Frontal cortex (tissue), 4 donors: Measurements from ENCODE around the gene HYAL3. TPM values are rescaled to one million over a fixed set of nuclear protein-coding genes. Genes with fewer than 3 reads are reported as not detected.
"Not testable (repeated sequence)": the region's sequence is repeated elsewhere in the genome, so short reads cannot be mapped to it uniquely, and the experiment has no call there.

ENCODE experiments used
- DNase-seq, 2 donors: peaks; one replicate each; pipeline ENCODE4 v3.0.0; 2012; ENCODE audit warnings: low spot score in 2 of 2
- FAIRE-seq: peaks from 2 replicates; lab custom pipeline; 2012; peaks lifted over from hg19 to GRCh38; lab: Jason Lieb, UNC
- total RNA-seq: library from RNA; depleted of rRNA; stranded (reverse); fragments of >200 nt; gene quantifications from one replicate; pipeline ENCODE4 v1.2.3, GENCODE V29; 2014
- donor health status: control.
- donor health status: control.
- donor health status: control.

Gene HYAL3
- total RNA-seq, 1 donor from 2014 or later, result 3.7 TPM

DNA sequence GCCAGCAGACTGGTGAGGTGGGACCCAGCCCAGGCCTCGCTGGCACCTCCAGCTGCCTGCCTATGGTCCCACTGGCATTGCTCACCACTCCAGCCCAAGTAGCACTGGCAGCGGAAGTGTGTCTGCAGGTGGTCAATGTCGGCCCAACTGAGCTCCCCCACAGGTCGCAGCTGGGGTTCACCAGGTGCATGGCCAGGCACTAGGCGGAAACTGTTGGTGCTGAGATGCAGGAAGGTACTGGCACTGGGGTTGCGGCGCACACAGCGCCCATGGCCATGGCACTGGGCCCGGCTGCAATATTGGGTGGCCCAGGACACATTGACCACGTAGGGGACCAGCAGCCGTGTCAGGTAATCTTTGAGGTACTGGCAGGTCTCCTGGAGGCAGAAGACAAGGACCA lies 19.0 kb upstream of the HYAL3 start:
- DNase-seq (no peak), FAIRE-seq (no peak)

DNA sequence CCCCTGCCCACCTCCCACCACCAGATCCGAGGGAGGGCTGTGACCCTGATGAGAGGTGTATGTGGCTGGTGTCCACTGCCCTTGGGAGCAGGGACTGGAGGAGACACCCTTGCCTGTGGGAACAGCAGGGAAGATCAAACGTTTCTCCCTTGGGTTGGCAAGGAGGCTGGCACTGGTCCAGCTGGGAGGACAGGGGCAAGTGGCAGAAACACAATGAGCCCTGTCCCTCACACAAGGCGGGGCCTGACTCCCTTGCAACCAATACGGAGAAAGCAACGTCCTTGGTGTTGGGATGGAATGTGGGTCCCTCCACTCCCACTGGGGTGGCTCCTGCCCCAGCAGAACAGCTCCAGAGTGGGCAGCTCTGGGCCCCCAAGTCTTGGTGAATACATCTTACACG lies 18.1 kb upstream of the HYAL3 start:
- FAIRE-seq (no peak), DNase-seq (no peak)

DNA sequence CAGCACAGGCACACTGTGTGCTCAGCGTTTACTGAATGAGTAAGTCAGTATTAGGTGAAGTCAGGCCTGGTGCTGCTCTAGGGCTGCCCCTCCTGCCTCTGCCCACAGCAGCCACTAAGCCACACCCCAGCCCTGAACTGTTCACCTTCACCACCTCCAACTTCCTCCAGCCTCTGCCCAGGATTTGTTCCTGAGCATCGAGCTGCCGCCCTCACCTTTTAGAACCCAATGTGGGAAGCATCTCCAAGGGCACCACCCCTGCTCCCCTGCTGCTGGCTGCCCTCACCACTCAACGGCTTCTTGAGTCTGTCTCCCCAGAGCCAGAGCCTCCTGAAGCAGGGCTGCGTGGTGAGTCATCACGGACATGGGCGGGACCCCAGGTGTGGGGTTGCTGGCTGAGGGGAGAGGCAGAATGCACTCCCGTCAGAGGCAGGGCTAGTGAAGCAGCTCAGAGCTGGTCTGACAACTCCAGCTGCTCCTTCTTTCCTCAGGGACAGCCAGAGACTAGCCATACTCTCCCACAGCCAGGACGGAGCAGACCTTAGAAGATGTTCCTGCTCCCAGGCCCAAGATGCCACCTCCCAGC lies 17.5 kb upstream of the HYAL3 start:
- no peak for DNase-seq
- no peak for FAIRE-seq

DNA sequence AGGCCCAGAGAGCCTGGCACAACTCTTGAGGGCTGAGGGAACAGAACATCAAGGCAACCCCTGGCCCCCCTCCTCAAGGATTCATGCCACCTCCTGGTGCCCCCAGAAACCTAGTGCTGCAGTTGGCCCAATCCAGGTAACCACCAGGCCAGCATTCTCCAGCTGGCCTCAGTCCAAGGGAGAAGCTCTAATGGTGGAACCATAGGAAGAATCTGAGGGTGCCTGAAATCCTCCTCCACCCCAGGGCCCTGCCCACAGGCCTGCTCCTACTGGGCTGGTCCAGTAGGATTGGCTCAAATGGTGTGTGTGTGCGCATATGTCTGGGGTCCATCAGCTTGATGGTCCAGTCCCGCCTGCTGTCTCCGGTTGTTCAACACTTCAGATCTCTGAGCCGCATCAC lies 15.6 kb upstream of the HYAL3 start:
- FAIRE-seq (no peak), DNase-seq (no peak)

DNA sequence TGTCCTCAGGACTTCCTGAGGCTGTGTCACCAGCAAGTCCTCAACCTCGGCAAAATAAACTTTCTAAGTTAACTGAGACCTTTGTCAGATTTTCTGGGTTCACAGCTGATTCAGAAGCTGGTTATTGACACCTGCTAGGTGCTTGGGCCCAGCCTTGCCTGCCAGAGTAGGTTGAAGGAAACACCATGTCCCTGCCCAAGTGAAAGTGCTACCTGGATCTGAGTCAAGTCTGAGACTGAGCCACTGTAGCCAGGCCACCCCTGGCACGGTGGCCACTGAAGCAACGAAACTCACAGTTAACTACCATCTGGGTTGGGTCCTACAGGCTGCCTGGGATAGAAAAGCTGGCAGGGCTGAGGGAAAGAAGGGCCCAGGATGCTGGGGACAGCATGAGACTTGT lies 15.1 kb upstream of the HYAL3 start:
- FAIRE-seq (no peak), DNase-seq (no peak)

DNA sequence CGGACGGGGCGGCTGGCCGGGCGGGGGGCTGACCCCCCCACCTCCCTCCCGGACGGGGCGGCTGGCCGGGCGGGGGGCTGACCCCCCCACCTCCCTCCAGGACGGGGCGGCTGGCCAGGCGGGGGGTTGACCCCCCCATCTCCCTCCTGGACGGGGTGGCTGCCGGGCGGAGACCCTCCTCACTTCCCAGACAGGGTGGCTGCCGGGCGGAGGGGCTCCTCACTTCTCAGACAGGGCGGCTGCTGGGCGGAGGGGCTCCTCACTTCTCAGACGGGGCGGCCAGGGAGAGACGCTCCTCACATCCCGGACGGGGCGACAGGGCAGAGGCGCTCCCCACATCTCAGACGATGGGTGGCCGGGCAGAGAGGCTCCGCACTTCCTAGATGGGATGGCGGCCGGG lies 12.8 kb upstream of the HYAL3 start:
- DNase-seq, FAIRE-seq: not testable (repeated sequence)

DNA sequence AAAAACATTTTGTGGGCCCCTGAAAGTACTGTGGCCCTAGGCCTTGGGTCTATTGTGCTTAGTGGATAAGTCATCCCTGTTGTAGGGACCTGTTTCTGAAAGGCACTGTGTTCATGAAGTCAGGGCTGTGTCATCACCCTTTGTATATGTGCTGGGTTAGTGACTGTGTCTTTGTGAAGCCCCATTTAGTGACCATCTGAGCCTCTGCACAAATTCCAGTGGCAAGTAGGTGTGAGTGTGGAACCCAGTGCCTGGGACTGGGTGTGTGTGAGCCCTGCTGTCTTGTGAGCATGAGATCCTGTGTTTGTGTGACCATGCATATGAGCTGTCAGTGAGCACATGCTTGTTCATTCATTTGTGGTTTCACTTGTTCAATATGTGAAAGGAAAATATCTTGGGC lies 5.4 kb upstream of the HYAL3 start:
- DNase-seq (no peak), FAIRE-seq (no peak)

DNA sequence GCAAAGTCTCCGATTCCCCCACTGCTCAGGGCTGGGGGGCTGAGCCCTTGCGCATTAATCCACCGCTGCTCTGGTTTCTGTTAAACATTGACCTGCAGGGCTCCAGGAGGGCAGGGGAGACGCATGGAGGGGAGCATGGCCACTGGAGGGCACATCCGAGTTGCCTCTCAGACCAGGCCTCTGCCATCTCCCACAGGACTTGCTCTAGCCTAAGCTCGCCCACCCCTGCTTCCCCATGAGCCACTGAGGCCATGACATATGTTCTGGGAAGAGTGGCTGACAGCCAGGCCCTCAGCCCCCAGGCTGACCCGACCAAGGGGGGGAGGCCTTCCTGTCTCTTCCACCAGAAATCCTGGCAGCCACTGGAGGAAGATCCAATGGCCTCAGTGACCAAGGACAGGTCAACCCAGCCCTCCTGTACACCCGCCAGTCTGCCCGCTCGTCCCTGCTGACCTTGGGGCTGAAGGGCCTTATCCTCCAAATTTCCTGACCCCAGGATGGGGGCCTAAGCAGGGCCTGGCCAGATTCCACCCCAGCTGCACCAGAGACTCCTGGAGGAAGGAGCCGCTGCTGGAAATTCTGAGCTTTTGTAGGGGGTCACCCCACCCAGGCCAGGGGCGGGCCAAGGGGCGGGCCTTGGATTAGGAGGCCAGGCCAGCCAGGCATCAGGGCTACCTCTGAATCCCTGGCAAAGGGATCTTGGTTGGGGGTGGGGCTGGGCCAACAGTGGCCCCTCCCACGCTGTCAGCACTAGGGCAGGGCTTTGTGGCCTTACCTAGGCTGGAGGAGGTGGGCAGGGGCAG lies 4.0 kb upstream of the HYAL3 start, which contains the start of gene HYAL1:
TSS of gene HYAL1 (minus strand) at position 562 of the 803 bp plus-strand sequence. CDS start 618 bp downstream, outside the sequence.
- FAIRE-seq (no peak), DNase-seq (no peak)

DNA sequence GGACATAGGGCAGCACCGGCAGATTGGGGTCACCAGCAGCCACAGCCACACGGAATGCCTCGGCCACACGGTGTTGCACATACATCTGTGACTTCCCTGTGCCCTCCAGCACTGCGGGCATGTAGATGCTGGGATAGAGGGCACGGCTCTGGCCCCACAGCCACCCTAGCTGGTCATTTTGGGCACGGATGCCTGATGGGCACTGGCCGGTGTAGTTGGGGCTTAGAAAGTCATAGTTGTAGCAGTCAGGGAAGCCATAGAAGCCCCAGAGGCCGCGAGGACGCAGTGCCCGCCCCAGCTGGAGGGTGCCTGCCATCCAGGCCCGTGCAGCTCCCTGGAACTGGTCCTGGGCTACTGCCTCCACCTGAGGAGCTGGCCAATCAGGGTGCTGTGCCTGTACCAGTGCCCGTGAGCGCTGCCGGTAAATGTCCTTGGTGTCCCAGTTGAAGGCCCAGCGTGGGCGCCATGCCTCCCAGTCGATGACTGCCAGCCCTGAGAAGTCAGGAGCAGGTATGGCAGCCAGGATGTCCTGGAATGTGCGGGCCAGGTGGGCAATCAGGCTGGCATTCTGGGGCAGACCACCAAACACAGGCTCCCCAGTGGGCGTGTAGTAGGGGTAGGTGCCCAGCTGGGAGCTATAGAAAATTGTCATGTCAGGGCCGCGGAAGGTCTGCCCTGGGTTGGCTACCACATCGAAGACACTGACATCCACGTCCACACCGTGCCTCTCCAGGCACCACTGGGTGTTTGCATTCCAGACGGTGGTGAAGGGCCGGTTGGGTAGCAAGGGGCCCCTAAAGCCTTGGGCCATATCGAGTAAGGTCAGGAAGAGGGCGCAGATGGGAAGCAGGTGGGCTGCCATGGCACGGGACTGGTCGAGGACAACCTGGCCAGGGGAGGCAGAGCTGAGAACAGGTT lies 3.1 kb upstream of the HYAL3 start:
- FAIRE-seq (no peak), DNase-seq (no peak)

DNA sequence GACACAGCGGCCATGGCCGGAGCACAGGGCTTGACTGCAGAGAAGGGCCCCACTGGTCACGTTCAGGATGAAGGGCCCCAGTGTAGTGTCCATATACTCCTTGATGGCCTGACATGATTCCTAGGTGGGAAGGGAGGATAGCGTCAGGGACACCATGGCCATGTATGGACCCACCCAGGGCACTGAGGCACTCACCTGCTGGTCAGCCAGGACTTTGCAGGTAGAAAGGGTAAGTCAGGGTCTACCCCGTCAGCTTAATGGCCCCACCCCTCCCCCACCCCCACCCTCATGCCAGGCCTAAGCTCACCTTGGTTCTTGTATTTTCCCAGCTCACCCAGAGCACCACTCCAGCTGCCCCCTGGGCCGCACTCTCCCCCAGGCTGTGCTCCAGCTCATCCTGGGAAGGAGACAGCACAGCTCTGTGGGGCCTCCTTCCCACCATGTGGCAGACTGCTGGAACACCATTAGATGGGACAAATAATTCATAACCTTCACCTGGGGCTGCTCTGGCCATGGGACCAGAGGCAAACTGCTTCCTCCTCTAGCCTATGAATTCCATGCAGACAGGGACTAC lies 1.6 kb upstream of the HYAL3 start:
- no peak for DNase-seq
- no peak for FAIRE-seq

DNA sequence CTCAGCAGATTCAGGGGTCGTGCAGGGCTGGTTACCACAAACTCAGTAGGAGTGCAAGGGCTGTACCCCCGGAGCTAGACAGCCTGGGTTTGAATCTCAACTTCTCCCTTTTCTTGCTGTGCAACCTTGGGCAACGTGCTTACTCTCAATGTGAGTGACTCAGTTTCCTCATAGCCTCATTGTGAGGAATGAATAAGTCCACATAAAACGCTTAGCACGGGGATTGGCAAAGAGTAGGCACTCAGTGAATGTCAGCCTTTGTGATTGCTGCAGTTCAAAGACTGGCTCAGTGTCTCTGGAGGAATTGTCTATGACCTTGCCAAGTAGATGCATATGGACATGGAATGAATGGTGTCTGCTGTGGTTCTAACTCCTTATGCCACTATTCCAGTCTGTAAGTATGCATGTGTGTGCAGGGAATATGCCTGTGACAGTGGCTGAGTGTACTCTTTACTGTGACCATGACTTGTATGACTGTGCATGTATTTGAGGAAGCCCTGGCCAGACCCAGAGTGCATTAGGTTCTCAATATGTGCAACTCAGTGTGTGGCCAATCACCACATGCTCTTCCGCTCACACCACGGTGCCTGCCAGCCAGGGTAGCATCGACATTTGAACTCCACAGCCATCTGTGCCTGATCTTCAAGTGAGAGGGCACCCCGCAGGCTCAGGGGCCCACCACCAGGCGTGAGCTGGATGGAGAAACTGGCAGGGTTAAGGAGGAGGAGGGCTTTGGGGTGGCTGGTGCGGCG lies 900 bp upstream of the HYAL3 start:
- DNase-seq (peak in 1 of 2 donors; percentile 73), FAIRE-seq (no peak)

DNA sequence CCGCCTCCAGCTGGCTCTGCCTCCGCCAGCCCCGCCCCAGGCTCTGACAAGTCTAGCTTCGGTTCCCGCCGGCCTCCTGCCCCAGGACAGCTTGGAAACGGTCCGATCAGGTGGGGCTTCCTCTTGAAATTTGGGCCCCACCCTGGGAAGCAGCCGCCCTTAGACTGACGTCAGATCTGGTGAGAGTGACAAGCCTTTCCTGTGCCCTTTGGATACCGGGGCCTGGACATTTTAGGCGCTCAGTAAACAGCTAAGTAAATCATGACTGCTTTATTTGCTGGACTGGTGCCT lies 378 bp upstream of the HYAL3 start:
- FAIRE-seq (no peak), DNase-seq (no peak)

DNA sequence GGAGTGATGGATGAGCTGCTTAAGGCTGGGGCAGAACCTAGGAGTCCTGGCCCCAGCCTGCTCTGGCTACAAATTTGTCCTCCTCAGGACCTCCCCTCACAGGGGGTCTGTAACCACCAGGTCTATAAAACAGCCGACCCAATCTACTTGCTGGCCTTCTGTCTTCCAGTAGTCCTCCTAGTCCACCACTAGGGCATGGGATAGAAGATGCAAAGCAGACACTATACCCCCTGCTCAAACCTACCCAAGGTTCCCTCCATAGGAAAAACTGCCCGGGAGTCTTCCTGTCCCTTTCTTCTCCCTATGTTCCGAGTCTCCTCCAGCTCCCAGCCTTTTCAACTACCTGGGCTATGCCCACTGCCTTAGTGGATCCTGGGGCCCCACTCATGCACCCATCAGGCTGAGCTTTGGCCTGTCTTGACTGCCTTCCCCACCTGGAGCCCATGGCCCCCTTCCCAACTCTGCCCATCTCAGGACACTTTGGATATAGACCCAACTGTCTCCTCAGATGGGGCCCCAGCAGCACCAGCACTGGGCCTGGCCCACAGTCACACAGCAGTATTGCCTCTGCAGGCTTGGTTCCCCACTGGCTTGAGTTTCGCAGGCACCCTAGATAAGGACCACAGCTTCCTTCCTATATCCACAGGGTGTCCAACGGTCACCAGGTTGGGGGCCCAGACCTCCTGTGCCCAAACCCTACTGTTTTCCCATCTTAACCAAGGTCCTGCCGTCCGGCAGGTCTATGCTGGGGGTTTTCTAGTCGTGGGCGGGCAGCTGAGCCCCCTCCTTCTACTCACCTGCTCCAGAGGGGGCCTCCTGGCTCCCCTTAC lies 1.1 kb downstream of the HYAL3 start:
- FAIRE-seq, result no peak
- DNase-seq, result no peak

DNA sequence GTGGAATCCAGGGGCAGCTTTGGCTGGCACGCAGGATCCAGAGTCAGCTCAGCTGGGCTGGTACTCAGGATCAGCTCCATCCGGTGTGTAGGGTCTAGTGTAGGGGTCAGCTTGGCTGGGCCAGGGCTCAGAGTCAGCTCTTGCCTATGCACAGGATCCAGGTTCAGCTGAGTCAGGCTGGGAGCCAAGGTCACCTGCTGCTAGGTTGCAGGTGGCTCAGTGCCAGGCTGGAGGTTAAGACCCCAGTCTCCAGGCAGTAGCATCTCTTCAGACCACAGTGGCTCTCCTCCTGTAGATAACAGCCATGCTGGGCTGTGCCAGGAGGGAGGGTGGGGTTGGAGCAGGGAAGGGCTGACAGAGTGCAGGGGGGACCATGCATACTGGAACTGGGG lies 1.8 kb downstream of the HYAL3 start:
- DNase-seq (no peak), FAIRE-seq (no peak)

DNA sequence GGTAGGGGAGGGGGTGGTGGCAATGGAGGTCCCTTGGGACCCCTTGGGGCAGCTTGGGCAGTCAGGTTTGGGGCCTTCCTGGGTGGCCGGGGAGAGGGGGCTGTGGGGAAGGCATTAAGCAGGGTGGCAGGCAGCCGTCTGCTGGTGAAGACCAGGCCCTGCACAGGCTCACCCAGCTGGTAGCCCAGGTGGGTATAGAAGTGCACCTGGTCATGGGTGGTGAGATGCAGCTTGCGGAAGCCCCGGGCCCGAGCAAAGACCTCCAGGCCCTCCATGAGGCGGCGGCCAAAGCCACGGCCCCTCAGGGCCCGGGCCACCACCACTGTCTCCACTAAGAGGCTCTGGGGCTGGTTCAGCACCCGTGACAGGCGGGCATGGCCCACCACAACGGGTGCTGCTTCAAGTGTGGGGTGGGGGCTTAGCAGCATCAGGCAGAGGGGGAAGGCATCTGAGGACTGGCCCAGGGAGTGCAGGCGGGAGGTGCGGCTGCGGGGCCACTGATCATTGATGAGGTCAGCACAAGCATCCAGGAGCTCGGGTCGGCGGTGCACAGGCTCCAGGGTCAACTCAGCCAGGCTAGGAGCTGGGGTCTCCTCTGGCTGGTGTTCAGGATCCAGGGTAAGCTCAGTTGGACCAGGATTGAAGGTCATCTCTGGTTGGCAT lies 2.4 kb downstream of the HYAL3 start:
- FAIRE-seq, result no peak
- DNase-seq, result no peak

DNA sequence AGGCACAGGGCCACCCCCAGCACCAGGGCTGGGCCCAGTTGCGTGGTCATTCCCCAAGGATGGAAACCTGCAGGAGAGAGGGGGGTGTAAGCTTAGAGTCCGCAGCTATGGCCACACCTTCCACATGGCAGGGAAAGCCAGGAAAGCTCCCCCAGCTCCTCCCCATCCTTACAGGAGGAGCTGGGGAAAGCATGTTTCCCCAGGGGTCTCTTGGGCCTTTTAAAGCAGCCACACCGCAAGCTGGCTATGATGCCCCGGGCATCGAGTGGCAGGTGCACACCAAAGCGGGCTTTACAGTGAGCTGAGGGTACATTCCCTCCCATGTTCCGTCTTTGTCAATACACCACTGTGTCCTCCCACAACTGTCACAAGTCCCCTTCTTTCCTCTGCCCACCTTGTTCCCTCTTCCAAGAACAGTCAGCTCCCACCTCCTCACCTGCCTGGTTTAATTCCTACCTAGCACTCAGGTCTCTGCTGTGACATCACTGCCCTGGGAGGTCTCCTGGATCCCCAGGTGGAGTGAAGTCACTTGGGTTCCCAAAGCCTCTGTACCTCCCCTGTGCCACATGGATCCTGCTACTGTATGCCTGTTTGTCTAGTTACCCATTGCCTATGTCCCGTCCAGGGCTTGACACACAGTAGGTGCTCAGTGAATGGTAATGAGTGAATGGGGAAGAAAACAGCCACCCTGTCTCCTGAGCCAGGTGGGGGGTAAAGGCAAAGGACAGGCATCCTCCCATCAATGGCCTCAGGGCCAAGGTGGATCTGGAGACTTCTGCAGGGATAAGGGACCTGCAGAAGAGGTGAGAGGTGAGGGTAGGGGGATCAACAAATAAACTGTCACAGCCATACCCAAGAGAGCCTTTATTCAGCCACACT lies 3.4 kb downstream of the HYAL3 start:
- DNase-seq, result no peak
- no peak for FAIRE-seq
